Measurements from ENCODE around the gene RTTN. TPM values are rescaled to one million over a fixed set of nuclear protein-coding genes. Genes with fewer than 3 reads are reported as not detected.

The RTTN gene
- total and polyA plus RNA-seq, 2 experiments from 2014 or later: 7.2 to 31.0 TPM

DNA sequence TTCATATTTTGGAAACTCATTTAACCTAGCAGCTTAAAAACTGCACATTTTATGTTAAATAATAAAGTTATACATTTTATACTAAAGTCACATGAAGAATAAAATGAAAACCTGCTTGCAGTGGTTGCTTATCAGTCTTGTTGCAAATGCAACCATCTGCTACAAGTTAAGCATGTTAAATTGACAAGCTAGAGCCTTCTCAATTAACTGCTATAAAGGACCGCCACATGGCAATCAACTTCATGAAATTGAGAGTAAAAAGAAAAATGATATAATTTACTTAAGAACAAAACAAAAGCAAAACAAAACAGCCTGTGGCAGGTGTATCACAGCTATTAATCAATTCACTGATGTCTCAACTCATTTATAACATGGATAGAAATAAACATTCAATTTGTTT is 78.7 kb downstream of the RTTN start:
- ATAC-seq (no peak), DNase-seq (ENCODE audit: low spot score) (no peak)
- H3K9me3 Mint-ChIP-seq: no peaks in the 10 kb centered on the region
- no peaks in the 10 kb centered on the region for H3K36me3 ChIP-seq (ENCODE audit: insufficient read depth)
- H4K20me1 ChIP-seq (replicated peaks; ENCODE audit: insufficient read depth): no peaks in the 10 kb centered on the region
- H3K4me1 ChIP-seq (ENCODE audit: insufficient read depth): no peaks in the 10 kb centered on the region
- no peak overlapping the region for H3K4me2 ChIP-seq
- H3K4me3 Mint-ChIP-seq: no peak overlapping the region
- peaks cover 2% of the 10 kb centered on the region; the same call in 1 of the 3 replicates for H3K4me1 Mint-ChIP-seq
- no peaks in the 10 kb centered on the region for H3F3A ChIP-seq (replicated peaks; ENCODE audit: low read depth)
- H3K36me3 Mint-ChIP-seq (ENCODE audit: low read depth): no peaks in the 10 kb centered on the region
- no peak overlapping the region for H3K4me3 ChIP-seq
- no peaks in the 10 kb centered on the region for H3K9me2 ChIP-seq (ENCODE audit: insufficient read depth)
- H3K27me3 ChIP-seq (ENCODE audit: insufficient read depth): no peaks in the 10 kb centered on the region
- no peak for TF ChIP-seq REST (IDR thresholded peaks at IDR 0.05; ENCODE audit: unreplicated experiment)
- no peak for TF ChIP-seq CREB1 (CRISPR knock-in tag; IDR thresholded peaks at IDR 0.05; ENCODE audit: low read depth)
- TF ChIP-seq, protein P1, sequence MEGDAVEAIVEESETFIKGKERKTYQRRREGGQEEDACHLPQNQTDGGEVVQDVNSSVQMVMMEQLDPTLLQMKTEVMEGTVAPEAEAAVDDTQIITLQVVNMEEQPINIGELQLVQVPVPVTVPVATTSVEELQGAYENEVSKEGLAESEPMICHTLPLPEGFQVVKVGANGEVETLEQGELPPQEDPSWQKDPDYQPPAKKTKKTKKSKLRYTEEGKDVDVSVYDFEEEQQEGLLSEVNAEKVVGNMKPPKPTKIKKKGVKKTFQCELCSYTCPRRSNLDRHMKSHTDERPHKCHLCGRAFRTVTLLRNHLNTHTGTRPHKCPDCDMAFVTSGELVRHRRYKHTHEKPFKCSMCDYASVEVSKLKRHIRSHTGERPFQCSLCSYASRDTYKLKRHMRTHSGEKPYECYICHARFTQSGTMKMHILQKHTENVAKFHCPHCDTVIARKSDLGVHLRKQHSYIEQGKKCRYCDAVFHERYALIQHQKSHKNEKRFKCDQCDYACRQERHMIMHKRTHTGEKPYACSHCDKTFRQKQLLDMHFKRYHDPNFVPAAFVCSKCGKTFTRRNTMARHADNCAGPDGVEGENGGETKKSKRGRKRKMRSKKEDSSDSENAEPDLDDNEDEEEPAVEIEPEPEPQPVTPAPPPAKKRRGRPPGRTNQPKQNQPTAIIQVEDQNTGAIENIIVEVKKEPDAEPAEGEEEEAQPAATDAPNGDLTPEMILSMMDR (conservative IDR thresholded peaks at IDR 0.05; ENCODE audit: low read depth in 2 of 2): no peak
- no peak for TF ChIP-seq POLR2AphosphoS5 (IDR thresholded peaks at IDR 0.05; ENCODE audit: low read depth)
- TF ChIP-seq ZNF462 (CRISPR knock-in tag; IDR thresholded peaks at IDR 0.05): no peak
- TF ChIP-seq ZNF114 (CRISPR knock-in tag; IDR thresholded peaks at IDR 0.05): no peak
- TF ChIP-seq, protein P2, sequence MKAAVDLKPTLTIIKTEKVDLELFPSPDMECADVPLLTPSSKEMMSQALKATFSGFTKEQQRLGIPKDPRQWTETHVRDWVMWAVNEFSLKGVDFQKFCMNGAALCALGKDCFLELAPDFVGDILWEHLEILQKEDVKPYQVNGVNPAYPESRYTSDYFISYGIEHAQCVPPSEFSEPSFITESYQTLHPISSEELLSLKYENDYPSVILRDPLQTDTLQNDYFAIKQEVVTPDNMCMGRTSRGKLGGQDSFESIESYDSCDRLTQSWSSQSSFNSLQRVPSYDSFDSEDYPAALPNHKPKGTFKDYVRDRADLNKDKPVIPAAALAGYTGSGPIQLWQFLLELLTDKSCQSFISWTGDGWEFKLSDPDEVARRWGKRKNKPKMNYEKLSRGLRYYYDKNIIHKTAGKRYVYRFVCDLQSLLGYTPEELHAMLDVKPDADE (IDR thresholded peaks at IDR 0.05): no peak
- TF ChIP-seq STAT1 (IDR thresholded peaks at IDR 0.05; ENCODE audit: unreplicated experiment): no peak
- no peak for TF ChIP-seq ZNF331 (CRISPR knock-in tag; IDR thresholded peaks at IDR 0.05; ENCODE audit: low read depth)
- no peak for TF ChIP-seq EZH2phosphoT487 (IDR thresholded peaks at IDR 0.05; ENCODE audit: unreplicated experiment)
- no peak for TF ChIP-seq EZH2 (IDR thresholded peaks at IDR 0.05; ENCODE audit: low read depth, unreplicated experiment)
- TF ChIP-seq JUNB (IDR thresholded peaks at IDR 0.05; ENCODE audit: unreplicated experiment): no peak
- TF ChIP-seq NANOG (IDR thresholded peaks at IDR 0.05; ENCODE audit: borderline replicate concordance): no peak
- no peak overlapping the region for H2AFZ ChIP-seq
- H3K79me2 ChIP-seq (replicated peaks; ENCODE audit: insufficient read depth): no peaks in the 10 kb centered on the region
- no peaks in the 10 kb centered on the region for H3K27me3 Mint-ChIP-seq (ENCODE audit: insufficient read depth, low read depth, poor library complexity)
- no peak overlapping the region for H3K27ac ChIP-seq (ENCODE audit: low read depth)
- H3K27ac Mint-ChIP-seq: no peak overlapping the region

Measured in GM23338 (cell line).